Measurements from ENCODE around the gene MROH7. TPM values are rescaled to one million over a fixed set of nuclear protein-coding genes. Genes with fewer than 3 reads are reported as not detected.
A peak's percentile ranks its signal among the peaks of the same experiment; 100 is the strongest.

The MROH7 gene
- total RNA-seq, 1 donor from 2014 or later: 0.21 TPM

DNA sequence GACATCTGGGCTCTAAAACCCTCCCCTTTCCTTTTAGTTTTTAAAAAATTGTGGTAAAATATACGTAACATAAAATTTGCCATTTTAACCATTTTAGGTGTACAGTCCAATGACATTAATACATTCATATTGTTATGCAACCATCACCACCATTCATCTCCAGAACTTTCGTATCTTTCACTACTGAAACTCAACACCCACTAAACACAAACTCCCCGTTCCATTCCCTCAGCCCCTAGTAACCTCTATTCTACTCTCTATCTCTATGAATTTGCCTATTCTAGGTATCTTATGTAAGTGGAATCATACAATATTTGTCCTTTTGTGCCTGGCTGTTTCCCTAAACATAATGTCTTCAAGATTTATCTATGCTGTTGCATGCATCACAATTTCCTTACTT, 54.7 kb downstream of the MROH7 start:
- Histone ChIP-seq H3K4me1 (no peaks in the 10 kb centered on the region), H3K9me3 (ENCODE audit: low read depth) (no peaks in the 10 kb centered on the region), H3K9ac (no peak overlapping the region), H4K20me1 (ENCODE audit: low read depth) (no peaks in the 10 kb centered on the region), H3K4me2 (no peak overlapping the region), H3K36me3 (no peaks in the 10 kb centered on the region), H3K4me3 (no peak overlapping the region), H2AFZ (replicated peaks) (no peak overlapping the region), H3K27ac (no peak overlapping the region), H3K79me2 (ENCODE audit: low read depth) (no peaks in the 10 kb centered on the region), H3F3A (ENCODE audit: low read depth) (no peaks in the 10 kb centered on the region), H3K27me3 (no peaks in the 10 kb centered on the region)
- DNase-seq (ENCODE audit: low spot score): no peak
- no peaks in the 10 kb centered on the region for H3K36me3 Mint-ChIP-seq
- H3K27me3 Mint-ChIP-seq (ENCODE audit: insufficient read depth, low read depth): peaks cover 4% of the 10 kb centered on the region
- H3K4me3 Mint-ChIP-seq: no peak overlapping the region
- no peaks in the 10 kb centered on the region for H3K9me3 Mint-ChIP-seq
- no peak overlapping the region for H3K27ac Mint-ChIP-seq
- no peaks in the 10 kb centered on the region for H3K4me1 Mint-ChIP-seq
- TF ChIP-seq EZH2 (IDR thresholded peaks at IDR 0.05): no peak
- TF ChIP-seq EZH2phosphoT487 (IDR thresholded peaks at IDR 0.05): no peak
- TF ChIP-seq, protein P1, sequence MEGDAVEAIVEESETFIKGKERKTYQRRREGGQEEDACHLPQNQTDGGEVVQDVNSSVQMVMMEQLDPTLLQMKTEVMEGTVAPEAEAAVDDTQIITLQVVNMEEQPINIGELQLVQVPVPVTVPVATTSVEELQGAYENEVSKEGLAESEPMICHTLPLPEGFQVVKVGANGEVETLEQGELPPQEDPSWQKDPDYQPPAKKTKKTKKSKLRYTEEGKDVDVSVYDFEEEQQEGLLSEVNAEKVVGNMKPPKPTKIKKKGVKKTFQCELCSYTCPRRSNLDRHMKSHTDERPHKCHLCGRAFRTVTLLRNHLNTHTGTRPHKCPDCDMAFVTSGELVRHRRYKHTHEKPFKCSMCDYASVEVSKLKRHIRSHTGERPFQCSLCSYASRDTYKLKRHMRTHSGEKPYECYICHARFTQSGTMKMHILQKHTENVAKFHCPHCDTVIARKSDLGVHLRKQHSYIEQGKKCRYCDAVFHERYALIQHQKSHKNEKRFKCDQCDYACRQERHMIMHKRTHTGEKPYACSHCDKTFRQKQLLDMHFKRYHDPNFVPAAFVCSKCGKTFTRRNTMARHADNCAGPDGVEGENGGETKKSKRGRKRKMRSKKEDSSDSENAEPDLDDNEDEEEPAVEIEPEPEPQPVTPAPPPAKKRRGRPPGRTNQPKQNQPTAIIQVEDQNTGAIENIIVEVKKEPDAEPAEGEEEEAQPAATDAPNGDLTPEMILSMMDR (IDR thresholded peaks at IDR 0.05): no peak

DNA sequence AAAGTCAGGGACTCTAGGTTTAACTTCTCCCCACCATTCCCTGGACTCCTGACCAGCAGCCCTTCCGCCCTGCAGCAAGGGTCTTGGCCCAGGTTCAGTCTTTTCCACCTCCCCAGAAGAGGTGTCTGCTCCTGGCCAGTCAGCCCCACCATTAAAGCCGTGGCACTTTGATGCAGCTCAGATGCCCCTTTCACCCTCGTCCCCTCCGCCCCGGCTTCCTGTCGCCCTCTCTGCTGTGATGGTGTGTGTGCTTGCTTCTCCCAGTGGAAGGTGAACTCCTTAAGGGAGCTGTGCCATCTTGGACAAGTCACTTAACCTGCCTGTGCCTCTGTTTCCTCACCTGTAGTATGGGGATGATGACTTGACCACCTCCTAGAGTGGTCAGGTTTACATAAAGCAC, 56.3 kb downstream of the MROH7 start:
- Mint-ChIP-seq H3K4me3 (no peak overlapping the region), H3K36me3 (no peaks in the 10 kb centered on the region), H3K9me3 (no peaks in the 10 kb centered on the region), H3K4me1 (no peaks in the 10 kb centered on the region), H3K27ac (no peak overlapping the region), H3K27me3 (ENCODE audit: insufficient read depth, low read depth) (peaks cover 10% of the 10 kb centered on the region)
- no peak overlapping the region for H3K4me2 ChIP-seq
- no peak for DNase-seq (ENCODE audit: low spot score)
- no peak overlapping the region for H3K9ac ChIP-seq
- H2AFZ ChIP-seq (replicated peaks): no peak overlapping the region
- no peak overlapping the region for H3K4me3 ChIP-seq
- H4K20me1 ChIP-seq (ENCODE audit: low read depth): no peaks in the 10 kb centered on the region
- H3F3A ChIP-seq (ENCODE audit: low read depth): no peaks in the 10 kb centered on the region
- no peak overlapping the region for H3K27ac ChIP-seq
- no peaks in the 10 kb centered on the region for H3K4me1 ChIP-seq
- H3K9me3 ChIP-seq (ENCODE audit: low read depth): no peaks in the 10 kb centered on the region
- TF ChIP-seq EZH2phosphoT487 (IDR thresholded peaks at IDR 0.05) (no peak), EZH2 (IDR thresholded peaks at IDR 0.05) (no peak)
- TF ChIP-seq, protein P1 (IDR thresholded peaks at IDR 0.05): no peak
- no peaks in the 10 kb centered on the region for H3K79me2 ChIP-seq (ENCODE audit: low read depth)
- H3K27me3 ChIP-seq: no peaks in the 10 kb centered on the region
- H3K36me3 ChIP-seq: no peaks in the 10 kb centered on the region

DNA sequence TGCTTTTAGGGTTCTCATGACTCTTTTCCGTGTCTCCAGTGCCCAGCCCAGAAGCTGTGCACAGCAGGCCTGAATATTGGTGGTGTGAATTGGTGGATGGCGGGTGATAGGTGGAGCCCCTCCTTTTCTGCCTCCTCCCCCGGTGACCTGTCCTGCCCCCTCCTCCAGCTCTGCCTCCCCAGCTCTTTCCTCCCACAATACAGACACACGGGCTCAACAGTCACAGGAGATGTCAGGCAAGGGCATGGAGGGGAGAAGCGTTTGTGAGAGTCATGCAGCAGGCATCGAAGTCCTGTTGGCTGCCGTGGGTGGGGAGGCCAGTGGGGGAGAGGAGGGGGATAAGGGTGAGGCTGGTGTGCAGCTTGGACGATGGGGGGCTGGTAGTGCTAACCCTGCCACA, 56.8 kb downstream of the MROH7 start:
- H3K9me3 ChIP-seq (ENCODE audit: low read depth): no peaks in the 10 kb centered on the region
- no peak overlapping the region for H3K4me2 ChIP-seq
- DNase-seq (ENCODE audit: low spot score): no peak
- Mint-ChIP-seq H3K27ac (no peak overlapping the region), H3K27me3 (ENCODE audit: insufficient read depth, low read depth) (peaks cover 11% of the 10 kb centered on the region), H3K4me1 (no peaks in the 10 kb centered on the region), H3K4me3 (no peak overlapping the region), H3K36me3 (no peaks in the 10 kb centered on the region), H3K9me3 (no peaks in the 10 kb centered on the region)
- no peak for TF ChIP-seq EZH2phosphoT487 (IDR thresholded peaks at IDR 0.05)
- no peak for TF ChIP-seq EZH2 (IDR thresholded peaks at IDR 0.05)
- TF ChIP-seq, protein P1 (IDR thresholded peaks at IDR 0.05): no peak
- H3K9ac ChIP-seq: no peak overlapping the region
- no peak overlapping the region for H3K4me3 ChIP-seq
- no peaks in the 10 kb centered on the region for H3K79me2 ChIP-seq (ENCODE audit: low read depth)
- no peak overlapping the region for H3K27ac ChIP-seq
- no peaks in the 10 kb centered on the region for H3K4me1 ChIP-seq
- no peaks in the 10 kb centered on the region for H4K20me1 ChIP-seq (ENCODE audit: low read depth)
- no peaks in the 10 kb centered on the region for H3K36me3 ChIP-seq
- peak overlapping the region; percentile 57 for H2AFZ ChIP-seq (replicated peaks)
- no peaks in the 10 kb centered on the region for H3F3A ChIP-seq (ENCODE audit: low read depth)
- no peaks in the 10 kb centered on the region for H3K27me3 ChIP-seq

All from neural progenitor cell (in vitro differentiated cells).